ENCODE data around the gene CERK. TPM values are rescaled to one million over a fixed set of nuclear protein-coding genes. Genes with fewer than 3 reads are reported as not detected.

CERK gene
- total and polyA plus RNA-seq, 4 donors = 7.9 to 24.3 (median 10.2) TPM

DNA sequence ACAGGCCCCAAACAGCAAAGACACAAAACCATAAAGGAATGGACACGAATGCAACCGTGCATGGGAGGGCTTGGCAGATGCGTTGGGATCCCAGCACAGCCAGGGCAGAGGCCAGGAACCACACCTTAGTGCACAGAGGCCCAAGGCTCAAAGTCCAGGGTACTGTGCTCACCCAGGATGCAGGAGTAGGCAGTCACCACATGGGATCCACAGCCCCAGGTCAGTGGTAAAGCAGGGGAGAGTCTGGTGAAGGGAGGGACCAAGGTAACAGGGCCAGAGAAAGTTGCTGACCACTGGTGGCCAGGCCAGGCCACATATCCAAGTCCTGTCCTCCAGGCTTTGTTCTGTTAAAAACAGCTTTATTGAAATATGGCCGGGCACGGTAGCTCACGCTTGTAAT, 6.5 kb upstream of the CERK start (continued):
- TF ChIP-seq, protein P1, sequence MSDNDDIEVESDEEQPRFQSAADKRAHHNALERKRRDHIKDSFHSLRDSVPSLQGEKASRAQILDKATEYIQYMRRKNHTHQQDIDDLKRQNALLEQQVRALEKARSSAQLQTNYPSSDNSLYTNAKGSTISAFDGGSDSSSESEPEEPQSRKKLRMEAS (IDR thresholded peaks at IDR 0.05) = peak; percentile 79
- TF ChIP-seq HNF4A (conservative IDR thresholded peaks at IDR 0.05) (peak; percentile 98 to 99), NR2F2 (IDR thresholded peaks at IDR 0.05) (peak; percentile 58), RAD21 (IDR thresholded peaks at IDR 0.05) (peak; percentile 48 to 67), FOXA1 (IDR thresholded peaks at IDR 0.05) (no peak), FOXA2 (IDR thresholded peaks at IDR 0.05) (peak; percentile 41), ZBTB33 (IDR thresholded peaks at IDR 0.05) (peak; percentile 19), SP1 (IDR thresholded peaks at IDR 0.05) (peak; percentile 97)
- TF ChIP-seq, protein P2, sequence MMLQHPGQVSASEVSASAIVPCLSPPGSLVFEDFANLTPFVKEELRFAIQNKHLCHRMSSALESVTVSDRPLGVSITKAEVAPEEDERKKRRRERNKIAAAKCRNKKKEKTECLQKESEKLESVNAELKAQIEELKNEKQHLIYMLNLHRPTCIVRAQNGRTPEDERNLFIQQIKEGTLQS (IDR thresholded peaks at IDR 0.05) = no peak

GRCh38 chr22:46742576-46743221, 4.6 kb upstream of the CERK start:
- no peak overlapping the region for H3K27ac ChIP-seq (ENCODE audit: low read depth in 1 of 2, low read length in 2 of 2)
- no peak overlapping the region for H3K4me3 ChIP-seq (ENCODE audit: low read depth in 1 of 3, low read length in 3 of 3)
- H3K27me3 ChIP-seq (ENCODE audit: control insufficient read depth in 4 of 4, insufficient read depth in 4 of 4, low read length in 3 of 4) = no peaks in the 10 kb centered on the region
- H3K36me3 ChIP-seq (ENCODE audit: control insufficient read depth in 4 of 4, insufficient read depth in 3 of 4, low read depth in 1 of 4, low read length in 3 of 4) = no peaks in the 10 kb centered on the region
- H3K4me1 ChIP-seq (ENCODE audit: control insufficient read depth in 4 of 4, insufficient read depth in 4 of 4, low read length in 3 of 4) = peaks cover 11 to 43% (median 25%) of the 10 kb centered on the region in 4 donors
- H3K9me3 ChIP-seq (ENCODE audit: control insufficient read depth in 4 of 4, low read length in 3 of 4) = no peaks in the 10 kb centered on the region
- TF ChIP-seq FOXA2 (IDR thresholded peaks at IDR 0.05) (no peak), ZBTB33 (IDR thresholded peaks at IDR 0.05) (no peak), TAF1 (conservative IDR thresholded peaks at IDR 0.05) (no peak), NR2F2 (IDR thresholded peaks at IDR 0.05) (no peak), HNF4A (conservative IDR thresholded peaks at IDR 0.05) (no peak), YY1 (IDR thresholded peaks at IDR 0.05) (no peak), REST (IDR thresholded peaks at IDR 0.05) (no peak), EGR1 (IDR thresholded peaks at IDR 0.05; ENCODE audit: low read depth in 2 of 2) (no peak), RAD21 (IDR thresholded peaks at IDR 0.05) (no peak), HNF4G (IDR thresholded peaks at IDR 0.05) (no peak), SP1 (IDR thresholded peaks at IDR 0.05) (no peak), GABPA (IDR thresholded peaks at IDR 0.05 in 1 of 2, conservative IDR thresholded peaks at IDR 0.05 in 1 of 2) (no peak)
- TF ChIP-seq, protein P1 (IDR thresholded peaks at IDR 0.05) = no peak
- TF ChIP-seq, protein P2 (IDR thresholded peaks at IDR 0.05) = no peak
- TF ChIP-seq, protein P3, sequence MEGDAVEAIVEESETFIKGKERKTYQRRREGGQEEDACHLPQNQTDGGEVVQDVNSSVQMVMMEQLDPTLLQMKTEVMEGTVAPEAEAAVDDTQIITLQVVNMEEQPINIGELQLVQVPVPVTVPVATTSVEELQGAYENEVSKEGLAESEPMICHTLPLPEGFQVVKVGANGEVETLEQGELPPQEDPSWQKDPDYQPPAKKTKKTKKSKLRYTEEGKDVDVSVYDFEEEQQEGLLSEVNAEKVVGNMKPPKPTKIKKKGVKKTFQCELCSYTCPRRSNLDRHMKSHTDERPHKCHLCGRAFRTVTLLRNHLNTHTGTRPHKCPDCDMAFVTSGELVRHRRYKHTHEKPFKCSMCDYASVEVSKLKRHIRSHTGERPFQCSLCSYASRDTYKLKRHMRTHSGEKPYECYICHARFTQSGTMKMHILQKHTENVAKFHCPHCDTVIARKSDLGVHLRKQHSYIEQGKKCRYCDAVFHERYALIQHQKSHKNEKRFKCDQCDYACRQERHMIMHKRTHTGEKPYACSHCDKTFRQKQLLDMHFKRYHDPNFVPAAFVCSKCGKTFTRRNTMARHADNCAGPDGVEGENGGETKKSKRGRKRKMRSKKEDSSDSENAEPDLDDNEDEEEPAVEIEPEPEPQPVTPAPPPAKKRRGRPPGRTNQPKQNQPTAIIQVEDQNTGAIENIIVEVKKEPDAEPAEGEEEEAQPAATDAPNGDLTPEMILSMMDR (IDR thresholded peaks at IDR 0.05; ENCODE audit: low read depth, low read length, missing input control) = no peak
- 87% methylated on average over 6 of the region's 6 CpGs for WGBS
- DNase-seq (ENCODE audit: low spot score) = no peak
- no peak overlapping the region for H3K9ac ChIP-seq (ENCODE audit: low read depth in 1 of 2, low read length in 2 of 2)
